Karpas-422 (cell line): ENCODE measurements around the gene TBC1D10A. TPM values are rescaled to one million over a fixed set of nuclear protein-coding genes. Genes with fewer than 3 reads are reported as not detected.

Source experiments
- DNase-seq: peaks from one replicate; pipeline ENCODE4 v3.0.0-alpha.2; 2015
- H2AFZ ChIP-seq: fragments of 200-600 bp; sonication (generic); 2 replicates; pipeline ENCODE4 v1.6.1; 2014; ENCODE audit warnings: antibody characterized with exemption, low read length, mixed read lengths
- H3K27ac ChIP-seq: fragments of 200-600 bp; sonication (generic); 2 replicates; pipeline ENCODE4 v1.5.1; 2014; ENCODE audit warnings: mild to moderate bottlenecking, low read length, moderate library complexity
- H3K27me3 ChIP-seq: fragments of 200-600 bp; sonication (generic); 2 replicates; pipeline ENCODE4 v1.6.1; 2014; ENCODE audit warnings: low read length, mixed read lengths
- H3K36me3 ChIP-seq: fragments of 200-600 bp; sonication (generic); 2 replicates; pipeline ENCODE4 v1.6.1; 2014; ENCODE audit warnings: low read length, mixed read lengths; ENCODE audit not compliant: insufficient read depth
- H3K4me1 ChIP-seq: fragments of 200-600 bp; sonication (generic); 2 replicates; pipeline ENCODE4 v1.6.1; 2014; ENCODE audit warnings: mild to moderate bottlenecking, low read length, mixed read lengths
- H3K4me2 ChIP-seq: fragments of 200-600 bp; sonication (generic); 2 replicates; pipeline ENCODE4 v1.6.1; 2014; ENCODE audit warnings: low read length, low read depth, mild to moderate bottlenecking; ENCODE audit not compliant: poor library complexity, severe bottlenecking
- H3K4me3 ChIP-seq: fragments of 200-600 bp; sonication (generic); 2 replicates; pipeline ENCODE4 v1.5.1; 2014; ENCODE audit warnings: mild to moderate bottlenecking, antibody characterized with exemption, low read length, mixed read lengths
- H3K79me2 ChIP-seq: fragments of 200-600 bp; sonication (generic); 2 replicates; pipeline ENCODE4 v1.6.1; 2014; ENCODE audit warnings: mild to moderate bottlenecking, low read length, mixed read lengths
- H3K9ac ChIP-seq: fragments of 200-600 bp; sonication (generic); 2 replicates; pipeline ENCODE4 v1.6.0; 2014; ENCODE audit warnings: low read length
- H3K9me2 ChIP-seq: fragments of 200-600 bp; sonication (generic), shearing (Covaris generic); replicated peaks from 2 replicates; pipeline ENCODE4 v1.6.0; 2014; ENCODE audit warnings: mild to moderate bottlenecking, low read length, moderate library complexity; ENCODE audit not compliant: insufficient read depth
- H3K9me3 ChIP-seq: fragments of 300-700, 200-600 bp; sonication (generic); 2 replicates; pipeline ENCODE4 v1.6.1; 2014; ENCODE audit warnings: low read length, mixed read lengths
- H4K20me1 ChIP-seq: fragments of 200-600 bp; sonication (generic); 2 replicates; pipeline ENCODE4 v1.6.1; 2014; ENCODE audit warnings: mild to moderate bottlenecking, antibody characterized with exemption, low read length, low read depth; ENCODE audit not compliant: insufficient read depth
- total RNA-seq: library from RNA; depleted of rRNA; stranded (reverse); fragments of >200 nt; shearing (Covaris generic); gene quantifications from 2 replicates; pipeline ENCODE4 v1.2.3, GENCODE V29; 2014; ENCODE audit warnings: low replicate concordance

The TBC1D10A gene
- total RNA-seq, 1 experiment from 2014 or later = 7.6 TPM

DNA sequence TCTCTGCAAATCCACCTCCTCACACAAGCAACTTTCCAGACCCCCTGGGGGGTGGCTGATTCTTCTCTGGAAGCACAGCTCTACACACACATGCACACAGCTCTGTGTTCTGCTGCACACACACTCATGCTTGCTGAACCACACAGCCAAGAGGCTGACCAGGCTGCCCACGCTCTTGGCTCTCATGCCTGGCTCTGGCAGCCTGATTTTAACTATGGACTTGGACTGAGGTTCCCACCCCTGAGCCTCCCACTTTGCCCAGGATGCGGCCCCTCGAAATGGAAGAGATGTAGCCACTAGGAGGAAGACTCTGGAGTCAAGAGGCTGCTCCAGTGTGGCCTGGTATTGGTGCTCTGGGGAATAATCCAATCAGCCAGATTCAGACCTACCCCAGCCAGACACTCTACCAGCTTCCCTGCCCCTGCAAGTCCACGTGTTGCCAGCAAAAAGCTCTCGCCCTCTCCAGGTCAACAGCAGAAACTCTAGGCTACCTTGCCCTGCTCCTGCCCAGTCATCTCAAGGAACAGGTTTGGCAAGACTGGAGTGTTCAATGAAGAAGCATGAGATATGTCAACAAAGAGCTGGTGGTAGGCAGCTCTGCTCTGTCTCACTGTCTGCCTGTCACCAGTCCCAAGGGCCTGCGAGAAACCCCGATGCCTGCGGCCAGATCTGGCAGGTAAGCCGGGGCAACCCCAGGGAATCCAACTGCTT, 28.6 kb downstream of the TBC1D10A start:
- H4K20me1 ChIP-seq = no peaks in the 10 kb centered on the region
- H3K79me2 ChIP-seq = no peaks in the 10 kb centered on the region
- no peaks in the 10 kb centered on the region for H3K27me3 ChIP-seq
- no peak overlapping the region for H3K4me2 ChIP-seq
- no peak overlapping the region for H3K4me3 ChIP-seq
- no peak overlapping the region for H3K9ac ChIP-seq
- H3K27ac ChIP-seq = no peak overlapping the region
- H3K4me1 ChIP-seq = peaks cover 13% of the 10 kb centered on the region
- H3K9me2 ChIP-seq = no peaks in the 10 kb centered on the region
- no peak overlapping the region for H2AFZ ChIP-seq
- no peaks in the 10 kb centered on the region for H3K36me3 ChIP-seq
- no peak for DNase-seq
- no peaks in the 10 kb centered on the region for H3K9me3 ChIP-seq

DNA sequence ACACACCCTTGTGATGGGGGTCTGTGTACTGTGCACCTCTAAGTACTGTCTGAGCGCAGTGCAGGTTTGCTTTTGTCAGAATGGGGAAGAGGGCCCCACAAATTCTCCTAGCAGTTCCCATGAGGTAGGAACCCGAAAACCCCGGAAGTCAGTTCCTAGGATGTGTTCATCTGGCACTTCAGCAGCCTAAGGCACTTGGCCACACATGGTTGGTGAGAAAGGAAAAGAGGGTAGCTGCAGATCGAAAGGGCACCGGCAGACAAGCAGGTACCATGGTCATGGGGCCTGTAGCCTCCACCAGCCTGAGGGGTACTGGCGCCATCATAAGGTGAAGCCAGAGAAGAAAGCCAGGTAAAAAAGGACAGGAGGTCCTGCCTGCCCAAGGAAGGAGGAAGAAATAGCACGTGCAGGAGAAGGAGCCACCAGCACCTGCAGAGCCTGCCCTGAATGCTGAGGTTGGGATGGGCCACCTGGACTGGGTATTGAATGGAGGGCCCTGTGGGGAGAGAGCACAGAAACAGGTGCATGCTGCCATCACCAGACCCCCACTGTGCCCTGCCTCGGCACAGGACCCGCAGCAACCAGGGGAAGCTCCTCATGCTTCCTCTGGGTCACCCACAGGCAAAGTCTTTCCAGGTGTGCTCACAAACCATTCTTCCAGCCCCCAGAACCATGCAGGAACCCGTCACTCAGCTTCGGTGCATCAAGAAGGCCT, 29.3 kb downstream of the TBC1D10A start:
- H3K4me1 ChIP-seq = peaks cover 11% of the 10 kb centered on the region
- H4K20me1 ChIP-seq = no peaks in the 10 kb centered on the region
- H3K9me2 ChIP-seq = no peaks in the 10 kb centered on the region
- H3K27ac ChIP-seq = no peak overlapping the region
- H3K4me2 ChIP-seq = no peak overlapping the region
- no peak overlapping the region for H2AFZ ChIP-seq
- no peaks in the 10 kb centered on the region for H3K27me3 ChIP-seq
- H3K9ac ChIP-seq = no peak overlapping the region
- H3K79me2 ChIP-seq = no peaks in the 10 kb centered on the region
- no peak for DNase-seq
- H3K36me3 ChIP-seq = no peaks in the 10 kb centered on the region
- H3K9me3 ChIP-seq = no peaks in the 10 kb centered on the region
- H3K4me3 ChIP-seq = no peak overlapping the region

DNA sequence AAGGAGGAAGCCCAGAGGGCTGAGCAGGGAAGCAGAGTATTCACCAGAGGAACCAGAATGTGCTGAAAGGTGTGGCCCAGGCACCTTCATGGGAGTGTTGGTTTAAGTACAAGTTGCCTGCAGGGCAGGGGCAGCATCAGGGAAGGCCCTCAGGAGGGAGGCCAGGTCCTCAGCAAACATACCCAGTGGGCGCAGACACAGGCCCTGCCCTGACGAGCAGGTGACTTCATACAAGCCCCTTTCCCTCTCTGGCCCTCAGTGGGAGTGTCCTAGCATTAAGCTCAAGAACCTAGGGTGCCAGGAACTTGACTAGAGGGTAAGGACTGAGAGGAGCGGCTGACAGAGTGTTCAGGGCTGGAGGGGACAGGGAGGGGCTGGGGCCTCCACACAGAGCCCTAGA, 29.9 kb downstream of the TBC1D10A start:
- H3K9ac ChIP-seq = no peak overlapping the region
- DNase-seq = no peak
- no peaks in the 10 kb centered on the region for H3K9me3 ChIP-seq
- H3K79me2 ChIP-seq = no peaks in the 10 kb centered on the region
- no peak overlapping the region for H3K27ac ChIP-seq
- H4K20me1 ChIP-seq = no peaks in the 10 kb centered on the region
- no peaks in the 10 kb centered on the region for H3K36me3 ChIP-seq
- H3K4me2 ChIP-seq = no peak overlapping the region
- H2AFZ ChIP-seq = no peak overlapping the region
- no peaks in the 10 kb centered on the region for H3K9me2 ChIP-seq
- no peaks in the 10 kb centered on the region for H3K27me3 ChIP-seq
- no peak overlapping the region for H3K4me3 ChIP-seq
- H3K4me1 ChIP-seq = peaks cover 11% of the 10 kb centered on the region

DNA sequence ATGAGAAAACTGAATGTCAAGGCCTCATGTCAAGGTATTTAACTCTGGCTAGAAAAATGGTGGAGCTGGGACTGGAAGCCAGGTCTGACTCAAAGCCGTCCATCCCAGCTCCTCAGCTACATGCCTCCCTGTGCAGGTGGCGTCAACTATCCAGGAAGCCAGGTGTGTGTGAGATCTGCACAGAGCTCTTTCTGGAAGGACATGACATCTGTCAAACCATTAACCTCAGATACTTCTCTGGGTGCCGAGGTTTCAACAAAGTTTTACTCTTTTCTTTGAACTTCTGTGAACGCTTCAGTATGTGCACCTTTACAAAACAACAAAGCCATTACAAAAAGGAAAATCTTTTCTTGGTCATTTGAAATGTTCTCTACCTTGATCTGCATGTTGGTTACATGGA, 30.4 kb downstream of the TBC1D10A start:
- DNase-seq = no peak
- Histone ChIP-seq H2AFZ (no peak overlapping the region), H3K4me1 (peaks cover 16% of the 10 kb centered on the region), H3K4me2 (no peak overlapping the region), H4K20me1 (no peaks in the 10 kb centered on the region), H3K9ac (no peak overlapping the region), H3K79me2 (no peaks in the 10 kb centered on the region), H3K27me3 (no peaks in the 10 kb centered on the region), H3K36me3 (no peaks in the 10 kb centered on the region), H3K9me2 (no peaks in the 10 kb centered on the region), H3K9me3 (no peaks in the 10 kb centered on the region), H3K4me3 (no peak overlapping the region), H3K27ac (no peak overlapping the region)

DNA sequence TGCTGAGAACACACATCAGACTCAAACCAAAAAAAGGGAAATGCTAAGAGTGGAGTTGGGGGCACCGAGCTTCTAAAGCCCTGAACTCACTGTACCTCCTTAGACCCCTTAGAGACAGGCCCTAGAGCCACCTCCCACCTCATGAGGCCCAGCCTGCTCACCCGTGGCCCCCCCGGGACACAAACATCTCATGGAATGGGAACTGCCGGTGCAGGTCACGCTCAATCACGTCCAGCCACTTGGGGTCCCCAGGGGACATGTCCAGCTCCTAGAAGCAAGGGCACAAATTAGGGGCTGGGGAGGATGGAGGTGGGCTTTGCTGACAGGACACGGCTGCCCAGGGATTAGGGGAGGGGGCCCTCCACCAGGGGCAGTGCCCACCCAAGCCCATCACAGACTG, 31.2 kb downstream of the TBC1D10A start:
- Histone ChIP-seq H3K9me2 (no peaks in the 10 kb centered on the region), H3K9me3 (no peaks in the 10 kb centered on the region), H3K4me3 (no peak overlapping the region), H3K4me1 (peaks cover 24% of the 10 kb centered on the region), H3K4me2 (no peak overlapping the region), H3K9ac (no peak overlapping the region), H3K79me2 (no peaks in the 10 kb centered on the region), H2AFZ (no peak overlapping the region), H3K27ac (no peak overlapping the region), H3K36me3 (no peaks in the 10 kb centered on the region), H4K20me1 (no peaks in the 10 kb centered on the region), H3K27me3 (no peaks in the 10 kb centered on the region)
- no peak for DNase-seq

DNA sequence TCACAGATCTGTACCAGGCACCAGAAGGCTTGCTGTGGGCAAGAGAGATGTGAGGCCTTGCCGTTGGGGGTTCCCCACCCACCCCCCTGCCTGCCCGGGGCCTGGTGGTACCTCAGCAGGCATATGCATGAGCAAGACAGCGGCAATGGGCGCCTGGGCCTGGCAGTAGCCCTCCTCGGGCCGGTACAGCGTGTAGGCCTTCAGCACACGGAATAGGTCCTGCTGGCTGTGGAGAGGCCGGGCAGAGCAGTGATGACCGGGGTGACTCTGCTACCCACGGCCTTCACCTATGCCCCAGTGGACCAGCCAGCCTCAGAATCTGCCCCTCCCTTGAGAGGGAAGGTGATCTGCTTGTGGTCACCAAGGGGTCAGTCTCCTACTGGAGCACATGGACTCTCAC, 31.9 kb downstream of the TBC1D10A start:
- no peaks in the 10 kb centered on the region for H3K27me3 ChIP-seq
- H4K20me1 ChIP-seq = no peaks in the 10 kb centered on the region
- no peak overlapping the region for H3K4me3 ChIP-seq
- H3K9ac ChIP-seq = no peak overlapping the region
- no peak overlapping the region for H3K27ac ChIP-seq
- H3K36me3 ChIP-seq = no peaks in the 10 kb centered on the region
- no peak for DNase-seq
- H3K4me1 ChIP-seq = peaks cover 31% of the 10 kb centered on the region
- no peaks in the 10 kb centered on the region for H3K9me3 ChIP-seq
- H3K79me2 ChIP-seq = no peaks in the 10 kb centered on the region
- no peak overlapping the region for H3K4me2 ChIP-seq
- H2AFZ ChIP-seq = no peak overlapping the region
- no peaks in the 10 kb centered on the region for H3K9me2 ChIP-seq

DNA sequence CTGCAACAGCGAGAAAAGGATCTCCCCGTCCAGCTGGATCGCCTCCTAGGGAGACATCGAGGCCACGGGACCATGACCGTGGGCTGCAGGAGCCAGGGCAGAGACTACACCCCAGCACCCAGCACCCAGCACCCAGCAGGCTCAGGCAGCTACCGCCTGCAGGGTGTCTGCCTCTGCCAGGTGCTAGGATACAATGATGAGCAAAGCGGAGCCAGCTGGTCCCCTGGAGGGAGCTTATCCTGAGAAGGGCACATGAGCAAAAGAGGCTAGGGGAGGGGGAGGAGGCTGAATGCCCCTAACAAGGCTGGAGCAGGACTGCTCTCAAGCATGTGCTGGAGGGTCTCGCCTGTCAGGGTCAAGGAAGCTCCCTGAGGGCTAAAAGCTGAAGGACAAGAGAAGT, 32.7 kb downstream of the TBC1D10A start:
- no peak for DNase-seq
- H3K27me3 ChIP-seq = no peaks in the 10 kb centered on the region
- no peaks in the 10 kb centered on the region for H3K9me3 ChIP-seq
- no peak overlapping the region for H3K4me2 ChIP-seq
- no peaks in the 10 kb centered on the region for H3K79me2 ChIP-seq
- H4K20me1 ChIP-seq = no peaks in the 10 kb centered on the region
- no peak overlapping the region for H3K9ac ChIP-seq
- H3K27ac ChIP-seq = no peak overlapping the region
- no peak overlapping the region for H2AFZ ChIP-seq
- H3K4me3 ChIP-seq = no peak overlapping the region
- no peaks in the 10 kb centered on the region for H3K9me2 ChIP-seq
- no peaks in the 10 kb centered on the region for H3K36me3 ChIP-seq
- peaks cover 34% of the 10 kb centered on the region for H3K4me1 ChIP-seq

DNA sequence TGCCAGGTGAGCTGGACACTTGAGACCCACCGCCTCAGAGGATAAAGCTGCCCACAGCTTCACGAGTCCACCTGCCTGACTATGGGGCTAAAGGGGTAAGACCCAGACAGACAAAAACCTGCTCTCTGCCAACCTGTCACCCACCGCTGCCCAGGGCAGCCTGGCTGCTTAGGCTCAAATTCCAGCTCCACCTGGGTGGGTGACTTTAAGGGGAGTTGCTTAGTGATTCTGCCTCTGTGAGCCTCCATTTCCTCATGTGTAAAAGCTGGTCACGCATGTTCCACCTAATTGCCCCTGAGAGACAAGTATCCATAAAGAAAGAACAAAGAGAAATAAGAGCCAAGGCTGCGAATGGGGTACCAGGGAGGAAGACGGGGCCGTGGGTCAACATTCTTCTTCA, 33.7 kb downstream of the TBC1D10A start:
- Histone ChIP-seq H3K36me3 (no peaks in the 10 kb centered on the region), H3K27ac (no peak overlapping the region), H4K20me1 (no peaks in the 10 kb centered on the region), H3K9me2 (no peaks in the 10 kb centered on the region), H2AFZ (no peak overlapping the region), H3K9me3 (no peaks in the 10 kb centered on the region), H3K4me3 (no peak overlapping the region), H3K4me2 (no peak overlapping the region), H3K9ac (no peak overlapping the region), H3K4me1 (peaks cover 43% of the 10 kb centered on the region), H3K79me2 (no peaks in the 10 kb centered on the region), H3K27me3 (no peaks in the 10 kb centered on the region)
- DNase-seq = no peak
